ENCODE results near the gene WDR74. TPM values are rescaled to one million over a fixed set of nuclear protein-coding genes. Genes with fewer than 3 reads are reported as not detected.
A peak's percentile ranks its signal among the peaks of the same experiment; 100 is the strongest.

WDR74 gene
- total RNA-seq, 4 donors from 2014 or later: 66.4 to 133 (median 87.0) TPM

DNA sequence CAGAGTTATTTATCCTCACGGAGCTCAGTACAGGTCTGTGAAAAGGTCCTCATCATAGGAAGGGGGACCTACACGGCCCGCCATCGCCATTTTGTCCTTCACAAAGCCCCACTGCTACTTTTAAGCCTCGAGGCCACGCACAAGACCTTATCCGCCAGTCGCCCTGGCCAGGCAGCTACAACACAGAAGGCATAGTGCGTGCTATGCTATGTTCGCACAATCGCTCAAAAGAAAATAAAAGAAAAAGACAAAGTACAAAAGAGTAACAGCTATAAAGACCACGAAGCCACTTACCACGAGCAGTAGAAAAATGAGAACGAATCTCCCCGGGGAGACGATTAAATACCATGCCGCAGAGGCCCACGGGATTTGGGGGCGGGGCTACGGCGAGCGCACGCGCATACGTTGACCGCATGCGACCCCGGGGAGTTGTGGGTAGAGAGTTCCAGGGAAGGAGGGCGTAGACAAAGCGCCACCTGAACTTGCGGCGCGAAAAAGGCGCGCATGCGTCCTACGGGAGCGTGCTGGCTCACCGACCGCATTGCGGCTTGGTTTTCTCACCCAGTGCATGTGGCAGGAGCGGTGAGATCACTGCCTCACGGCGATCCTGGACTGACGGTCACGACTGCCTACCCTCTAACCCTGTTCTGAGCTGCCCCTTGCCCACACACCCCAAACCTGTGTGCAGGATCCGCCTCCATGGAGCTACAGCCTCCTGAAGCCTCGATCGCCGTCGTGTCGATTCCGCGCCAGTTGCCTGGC lies 16.4 kb upstream of the WDR74 start:
- DNase-seq (peak; percentile 95 to 96), ATAC-seq (peak; percentile 99)
- TF ChIP-seq, protein P1, sequence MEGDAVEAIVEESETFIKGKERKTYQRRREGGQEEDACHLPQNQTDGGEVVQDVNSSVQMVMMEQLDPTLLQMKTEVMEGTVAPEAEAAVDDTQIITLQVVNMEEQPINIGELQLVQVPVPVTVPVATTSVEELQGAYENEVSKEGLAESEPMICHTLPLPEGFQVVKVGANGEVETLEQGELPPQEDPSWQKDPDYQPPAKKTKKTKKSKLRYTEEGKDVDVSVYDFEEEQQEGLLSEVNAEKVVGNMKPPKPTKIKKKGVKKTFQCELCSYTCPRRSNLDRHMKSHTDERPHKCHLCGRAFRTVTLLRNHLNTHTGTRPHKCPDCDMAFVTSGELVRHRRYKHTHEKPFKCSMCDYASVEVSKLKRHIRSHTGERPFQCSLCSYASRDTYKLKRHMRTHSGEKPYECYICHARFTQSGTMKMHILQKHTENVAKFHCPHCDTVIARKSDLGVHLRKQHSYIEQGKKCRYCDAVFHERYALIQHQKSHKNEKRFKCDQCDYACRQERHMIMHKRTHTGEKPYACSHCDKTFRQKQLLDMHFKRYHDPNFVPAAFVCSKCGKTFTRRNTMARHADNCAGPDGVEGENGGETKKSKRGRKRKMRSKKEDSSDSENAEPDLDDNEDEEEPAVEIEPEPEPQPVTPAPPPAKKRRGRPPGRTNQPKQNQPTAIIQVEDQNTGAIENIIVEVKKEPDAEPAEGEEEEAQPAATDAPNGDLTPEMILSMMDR (IDR thresholded peaks at IDR 0.05 in 4 of 5, conservative IDR thresholded peaks at IDR 0.05 in 1 of 5): peak in 1 of 5 experiments; percentile 13
- TF ChIP-seq POLR2A (IDR thresholded peaks at IDR 0.05): peak; percentile 93 to 96
- Histone ChIP-seq H3K4me1 (peaks cover 20 to 21% of the 10 kb centered on the region in 2 donors), H3K27ac (peak overlapping the region; percentile 84 to 88 (median 86)), H3K4me3 (peak overlapping the region; percentile 70 to 90 (median 80)), H3K36me3 (peaks cover 0 to 35% of the 10 kb centered on the region in 2 donors), H3K9me3 (no peaks in the 10 kb centered on the region), H3K27me3 (no peaks in the 10 kb centered on the region)
- in situ Hi-C loops (cut with MboI; ENCODE audit: low sequenced_read_pairs in 4 of 4): loop anchor here (25.0 kb wide), 1 partner anchor 468 kb away; no protein-coding TSS in a partner anchor
- intact Hi-C loops (cut with DNase I; ENCODE audit: low total_unique reads): loop anchor here (1.0 to 5.0 kb wide), 4 partner anchors 13 to 128 kb away; partner anchors contain the start of genes HNRNPUL2, TAF6L and TTC9C

DNA sequence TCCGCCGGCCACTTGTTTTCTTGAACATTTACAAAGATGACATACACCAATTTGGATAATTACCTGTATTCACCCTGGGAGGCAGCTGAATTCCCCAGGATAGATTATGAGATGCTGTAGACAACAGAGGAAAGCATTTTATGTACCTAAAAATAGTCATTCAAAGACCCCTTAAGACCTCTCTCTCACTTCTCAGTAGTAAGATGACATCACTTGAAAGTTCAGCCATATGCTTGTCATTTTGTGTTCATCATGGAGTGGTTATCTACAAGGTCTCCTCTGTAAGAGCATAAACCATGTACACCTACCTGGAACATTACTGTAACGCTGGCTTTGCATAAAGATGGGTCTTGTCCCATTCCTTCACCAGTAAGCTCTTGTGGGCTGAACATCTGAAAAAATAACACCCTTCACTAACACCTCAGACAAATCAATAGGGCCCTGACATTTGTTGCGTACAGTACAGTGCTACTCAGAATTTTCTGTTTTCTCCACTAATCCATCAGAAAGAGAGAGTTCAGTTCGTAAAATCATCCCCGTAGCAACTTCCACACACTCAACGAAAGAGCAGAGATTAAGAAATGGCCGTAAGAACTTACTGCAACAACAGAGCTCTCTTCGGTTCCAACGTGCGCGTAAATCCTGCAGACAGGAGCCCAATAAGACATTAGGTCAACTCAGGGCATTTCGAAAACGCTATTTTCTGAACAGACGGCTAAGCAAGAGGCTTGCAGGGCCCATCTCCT lies 15.6 kb upstream of the WDR74 start:
- TF ChIP-seq, protein P1 (IDR thresholded peaks at IDR 0.05 in 4 of 5, conservative IDR thresholded peaks at IDR 0.05 in 1 of 5): no peak
- TF ChIP-seq POLR2A (IDR thresholded peaks at IDR 0.05): no peak
- Histone ChIP-seq H3K4me3 (peak overlapping the region; percentile 70 to 90 (median 80)), H3K27me3 (no peaks in the 10 kb centered on the region), H3K36me3 (peaks cover 0 to 35% of the 10 kb centered on the region in 2 donors), H3K9me3 (no peaks in the 10 kb centered on the region), H3K27ac (peak overlapping the region; percentile 84 to 88 (median 86)), H3K4me1 (peaks cover 20 to 21% of the 10 kb centered on the region in 2 donors)
- intact Hi-C loops (cut with DNase I; ENCODE audit: low total_unique reads): loop anchor here (1.0 to 5.0 kb wide), 4 partner anchors 13 to 128 kb away; partner anchors contain the start of genes HNRNPUL2, TAF6L and TTC9C
- in situ Hi-C loops (cut with MboI; ENCODE audit: low sequenced_read_pairs in 4 of 4): loop anchor here (25.0 kb wide), 1 partner anchor 468 kb away; no protein-coding TSS in a partner anchor
- ATAC-seq (peak; percentile 22 to 38), DNase-seq (no peak)

DNA sequence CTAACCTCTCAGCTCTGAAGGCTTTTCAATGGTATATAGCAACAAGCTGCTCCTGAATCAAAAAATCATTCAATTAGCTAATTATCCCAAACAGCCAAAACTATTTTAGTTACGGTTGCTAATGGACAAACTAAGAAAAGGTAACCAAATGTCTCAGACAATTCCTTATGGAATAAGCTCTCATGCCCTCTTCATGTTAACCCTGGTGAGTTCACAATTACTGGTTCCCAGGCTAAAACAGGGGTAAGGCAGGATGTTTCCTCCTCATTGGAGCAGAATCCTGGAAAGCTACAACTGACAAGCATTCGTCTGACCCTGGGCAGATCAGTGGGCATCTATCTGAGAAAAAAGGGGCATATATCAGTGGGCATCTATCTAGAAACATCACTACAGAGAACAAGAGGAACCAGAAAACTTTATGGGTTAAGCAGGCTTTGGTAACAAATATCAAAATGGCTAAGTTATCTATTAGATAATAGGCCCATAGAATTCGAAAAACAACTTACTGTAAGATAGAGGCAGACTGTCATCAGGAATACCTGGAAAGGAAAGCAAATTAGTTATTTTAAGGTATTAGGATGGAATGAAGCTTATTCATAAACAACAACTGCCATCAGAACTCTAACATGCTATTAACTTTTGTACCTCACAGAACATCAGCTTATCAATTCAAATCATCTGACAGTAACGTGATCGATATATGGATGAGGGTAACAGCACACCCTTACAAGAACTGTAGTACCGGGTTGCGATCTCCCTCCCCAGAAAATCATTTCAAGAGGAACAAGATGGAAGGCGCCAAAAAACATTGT lies 14.8 kb upstream of the WDR74 start:
- intact Hi-C loops (cut with DNase I; ENCODE audit: low total_unique reads): no loop called here
- H3K4me1 ChIP-seq: peaks cover 20 to 21% of the 10 kb centered on the region in 2 donors
- H3K27me3 ChIP-seq: no peaks in the 10 kb centered on the region
- H3K27ac ChIP-seq: peak overlapping the region; percentile 84 to 88 (median 86)
- no peak for TF ChIP-seq POLR2A (IDR thresholded peaks at IDR 0.05)
- TF ChIP-seq, protein P1 (IDR thresholded peaks at IDR 0.05 in 4 of 5, conservative IDR thresholded peaks at IDR 0.05 in 1 of 5): no peak
- ATAC-seq: no peak
- peak overlapping the region; percentile 70 to 90 (median 80) for H3K4me3 ChIP-seq
- in situ Hi-C loops (cut with MboI; ENCODE audit: low sequenced_read_pairs in 4 of 4): loop anchor here (25.0 kb wide), 1 partner anchor 467 kb away; no protein-coding TSS in a partner anchor
- no peak for DNase-seq
- H3K36me3 ChIP-seq: peaks cover 0 to 35% of the 10 kb centered on the region in 2 donors
- H3K9me3 ChIP-seq: no peaks in the 10 kb centered on the region

All from gastrocnemius medialis (tissue), 4 donors.